GM19455 (cell line): ENCODE measurements around the gene NACC2.
"Not testable (repeated sequence)": the region's sequence is repeated elsewhere in the genome, so short reads cannot be mapped to it uniquely, and the experiment has no call there.

ENCODE experiments used
- ATAC-seq: cut with Tn5 transposase; IDR thresholded peaks from one replicate; pipeline ENCODE4 v1.9.1; 2021; ENCODE audit not compliant: unreplicated experiment

The NACC2 gene

GRCh38 chr9:135983208-135984071 lies 111.6 kb downstream of the NACC2 start:
- no peak for ATAC-seq

- no peak for ATAC-seq
These were observed 112.4 kb downstream of the NACC2 start for GRCh38 chr9:135982499-135983207.

- no peak for ATAC-seq
These were observed 114.0 kb downstream of the NACC2 start for GRCh38 chr9:135980926-135981630.

GRCh38 chr9:135979547-135980166 lies 115.4 kb downstream of the NACC2 start:
- ATAC-seq: no peak

- no peak for ATAC-seq
These were observed 116.2 kb downstream of the NACC2 start for GRCh38 chr9:135978642-135979546.

- ATAC-seq: no peak
These were observed 118.1 kb downstream of the NACC2 start for GRCh38 chr9:135976944-135977343.

GRCh38 chr9:135976531-135976930 lies 118.6 kb downstream of the NACC2 start:
- ATAC-seq: no peak

- ATAC-seq: no peak
These were observed 119.3 kb downstream of the NACC2 start for GRCh38 chr9:135975834-135976233.

GRCh38 chr9:135974220-135974573 lies 120.9 kb downstream of the NACC2 start:
- ATAC-seq: no peak

- no peak for ATAC-seq
These were observed 121.5 kb downstream of the NACC2 start for GRCh38 chr9:135973277-135974219.

GRCh38 chr9:135971892-135972291 lies 123.2 kb downstream of the NACC2 start:
- ATAC-seq: no peak

- no peak for ATAC-seq
These were observed 123.8 kb downstream of the NACC2 start for GRCh38 chr9:135971111-135971766.

GRCh38 chr9:135970128-135970815 lies 124.8 kb downstream of the NACC2 start:
- no peak for ATAC-seq

- ATAC-seq: no peak
These were observed 125.9 kb downstream of the NACC2 start for GRCh38 chr9:135969064-135969683.

- ATAC-seq: no peak
These were observed 126.5 kb downstream of the NACC2 start for GRCh38 chr9:135968601-135969000.

- ATAC-seq: no peak
These were observed 127.0 kb downstream of the NACC2 start for GRCh38 chr9:135968083-135968476.

GRCh38 chr9:135966916-135967260 lies 128.2 kb downstream of the NACC2 start:
- not testable (repeated sequence) for ATAC-seq
